Measurements from ENCODE around the gene PSMD13. TPM values are rescaled to one million over a fixed set of nuclear protein-coding genes. Genes with fewer than 3 reads are reported as not detected.

The PSMD13 gene
- total RNA-seq, 1 donor from 2014 or later = 71.9 TPM

DNA sequence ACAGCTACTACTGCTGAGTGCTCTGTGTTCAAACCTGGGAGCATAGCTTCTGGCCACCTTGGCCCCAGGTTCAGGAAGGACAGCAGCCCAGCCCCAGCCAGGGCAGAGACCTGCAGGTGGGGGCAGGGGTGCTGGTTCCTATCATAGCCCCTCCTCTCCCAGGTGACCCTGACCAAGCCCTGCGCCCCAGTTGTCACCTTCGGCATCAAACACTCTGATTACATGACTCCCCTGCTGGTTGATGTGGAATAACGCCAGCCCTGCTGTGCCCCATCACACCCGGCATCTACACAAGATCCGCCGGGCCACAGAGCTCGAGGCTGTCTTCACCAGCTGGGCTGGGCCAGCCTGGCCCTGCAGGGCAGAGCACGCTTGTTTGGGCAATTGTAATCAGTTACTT is 37.0 kb upstream of the PSMD13 start:
- DNase-seq (ENCODE audit: extremely low spot score in 2 of 2) = no peak
- Histone ChIP-seq H3K9me3 (no peaks in the 10 kb centered on the region), H3K4me1 (peaks cover 16% of the 10 kb centered on the region), H3K4me3 (no peak overlapping the region), H3K27me3 (no peaks in the 10 kb centered on the region), H3K27ac (no peak overlapping the region), H3K36me3 (peaks cover 0 to 22% of the 10 kb centered on the region in 2 donors)
- intact Hi-C loops (cut with DNase I) = loop anchor here (5.0 kb wide), 1 partner anchor 168 kb away; the partner anchor contains the start of gene B4GALNT4
- TF ChIP-seq, protein P1, sequence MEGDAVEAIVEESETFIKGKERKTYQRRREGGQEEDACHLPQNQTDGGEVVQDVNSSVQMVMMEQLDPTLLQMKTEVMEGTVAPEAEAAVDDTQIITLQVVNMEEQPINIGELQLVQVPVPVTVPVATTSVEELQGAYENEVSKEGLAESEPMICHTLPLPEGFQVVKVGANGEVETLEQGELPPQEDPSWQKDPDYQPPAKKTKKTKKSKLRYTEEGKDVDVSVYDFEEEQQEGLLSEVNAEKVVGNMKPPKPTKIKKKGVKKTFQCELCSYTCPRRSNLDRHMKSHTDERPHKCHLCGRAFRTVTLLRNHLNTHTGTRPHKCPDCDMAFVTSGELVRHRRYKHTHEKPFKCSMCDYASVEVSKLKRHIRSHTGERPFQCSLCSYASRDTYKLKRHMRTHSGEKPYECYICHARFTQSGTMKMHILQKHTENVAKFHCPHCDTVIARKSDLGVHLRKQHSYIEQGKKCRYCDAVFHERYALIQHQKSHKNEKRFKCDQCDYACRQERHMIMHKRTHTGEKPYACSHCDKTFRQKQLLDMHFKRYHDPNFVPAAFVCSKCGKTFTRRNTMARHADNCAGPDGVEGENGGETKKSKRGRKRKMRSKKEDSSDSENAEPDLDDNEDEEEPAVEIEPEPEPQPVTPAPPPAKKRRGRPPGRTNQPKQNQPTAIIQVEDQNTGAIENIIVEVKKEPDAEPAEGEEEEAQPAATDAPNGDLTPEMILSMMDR (IDR thresholded peaks at IDR 0.05) = no peak
- TF ChIP-seq POLR2A (IDR thresholded peaks at IDR 0.05) (no peak), POLR2AphosphoS5 (IDR thresholded peaks at IDR 0.05; ENCODE audit: insufficient read depth in 1 of 2, low read depth in 1 of 2) (no peak)

DNA sequence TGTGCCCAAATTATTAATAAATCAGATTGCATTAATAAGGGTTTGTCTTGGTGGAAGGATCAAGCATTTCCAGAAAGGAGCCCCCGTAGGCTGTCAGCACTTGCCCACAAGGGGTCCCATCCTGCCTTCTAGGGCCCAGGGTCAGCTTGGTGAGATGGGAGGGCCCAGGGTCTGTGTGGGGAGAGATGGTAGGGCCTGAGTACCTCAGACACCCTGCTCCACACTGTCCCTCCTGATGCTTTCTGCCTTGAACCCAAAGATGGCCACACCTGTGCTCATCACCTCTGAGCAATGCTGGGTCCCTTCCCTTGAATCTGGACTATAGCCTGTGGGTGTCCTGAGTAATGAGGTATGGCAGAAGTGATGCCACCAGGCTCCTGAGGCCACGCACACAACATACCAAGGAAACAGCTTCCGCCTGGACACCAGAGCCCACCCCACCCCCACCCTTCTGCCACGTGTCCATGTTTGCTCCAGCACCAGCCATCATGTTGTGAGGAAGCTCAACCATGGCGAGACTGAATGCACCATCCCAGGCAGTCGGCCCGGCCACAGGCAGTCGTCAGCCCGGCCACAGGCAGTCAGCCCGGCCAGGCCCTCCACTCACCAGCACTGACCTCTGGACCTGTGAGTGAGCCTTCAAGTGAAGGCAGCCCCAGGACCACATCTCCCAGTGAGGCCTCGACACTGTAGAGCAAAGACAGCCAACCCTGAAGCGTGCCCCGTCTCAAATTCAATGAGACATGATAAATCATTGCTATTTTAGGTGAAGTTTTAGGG is 36.4 kb upstream of the PSMD13 start:
- no peak for TF ChIP-seq POLR2A (IDR thresholded peaks at IDR 0.05)
- TF ChIP-seq, protein P1 (IDR thresholded peaks at IDR 0.05) = no peak
- no peak for TF ChIP-seq POLR2AphosphoS5 (IDR thresholded peaks at IDR 0.05; ENCODE audit: insufficient read depth in 1 of 2, low read depth in 1 of 2)
- peaks cover 22% of the 10 kb centered on the region for H3K4me1 ChIP-seq
- no peak overlapping the region for H3K27ac ChIP-seq
- H3K27me3 ChIP-seq = no peaks in the 10 kb centered on the region
- DNase-seq (ENCODE audit: extremely low spot score in 2 of 2) = peak in 1 of 2 donors; percentile 84
- intact Hi-C loops (cut with DNase I) = loop anchor here (5.0 kb wide), 1 partner anchor 167 kb away; the partner anchor contains the start of gene B4GALNT4
- H3K4me3 ChIP-seq = no peak overlapping the region
- peaks cover 0 to 29% of the 10 kb centered on the region in 2 donors for H3K36me3 ChIP-seq
- no peaks in the 10 kb centered on the region for H3K9me3 ChIP-seq

DNA sequence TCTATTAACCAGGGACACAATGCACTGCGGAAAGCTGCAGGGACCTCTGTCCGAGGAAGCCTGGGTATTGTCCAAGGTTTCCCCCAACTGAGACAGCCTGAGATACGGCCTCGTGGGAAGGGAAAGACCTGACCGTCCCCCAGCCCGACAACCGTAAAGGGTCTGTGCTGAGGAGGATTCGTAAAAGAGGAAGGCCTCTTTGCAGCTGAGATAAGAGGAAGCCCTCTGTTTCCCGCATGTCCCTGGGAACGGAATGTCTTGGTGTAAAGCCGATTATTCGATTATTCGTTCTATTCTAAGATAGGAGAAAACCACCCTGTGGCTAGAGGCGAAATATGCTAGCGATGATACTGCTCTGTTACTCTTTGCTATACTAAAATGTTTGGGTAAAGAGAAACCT is 34.8 kb upstream of the PSMD13 start:
- intact Hi-C loops (cut with DNase I) = loop anchor here (5.0 kb wide), 1 partner anchor 165 kb away; the partner anchor contains the start of gene B4GALNT4
- peaks cover 38% of the 10 kb centered on the region for H3K4me1 ChIP-seq
- H3K36me3 ChIP-seq = peaks cover 0 to 29% of the 10 kb centered on the region in 2 donors
- no peaks in the 10 kb centered on the region for H3K9me3 ChIP-seq
- no peak for TF ChIP-seq POLR2A (IDR thresholded peaks at IDR 0.05)
- no peak for TF ChIP-seq POLR2AphosphoS5 (IDR thresholded peaks at IDR 0.05; ENCODE audit: insufficient read depth in 1 of 2, low read depth in 1 of 2)
- TF ChIP-seq, protein P1 (IDR thresholded peaks at IDR 0.05) = no peak
- H3K27ac ChIP-seq = no peak overlapping the region
- DNase-seq (ENCODE audit: extremely low spot score in 2 of 2) = no peak
- H3K27me3 ChIP-seq = no peaks in the 10 kb centered on the region
- H3K4me3 ChIP-seq = no peak overlapping the region

DNA sequence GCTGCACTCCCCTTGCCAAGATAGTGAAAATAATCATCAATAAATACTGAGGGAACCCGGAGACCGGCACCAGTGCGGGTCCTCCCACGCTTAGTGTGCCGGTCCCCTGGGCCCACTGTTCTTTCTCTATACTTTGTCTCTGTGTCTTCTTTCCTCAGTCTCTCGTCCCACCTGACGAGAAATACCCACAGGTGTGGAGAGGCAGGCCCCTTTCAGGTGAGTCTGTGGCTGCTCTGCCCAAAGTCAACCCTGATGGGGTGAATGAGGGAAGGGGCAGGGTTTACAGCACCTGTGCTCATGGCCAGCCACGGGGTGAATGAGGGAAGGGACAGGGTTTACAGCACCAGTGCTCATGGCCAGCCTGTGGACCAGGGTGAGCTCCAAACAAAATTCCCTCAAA is 34.3 kb upstream of the PSMD13 start:
- no peak overlapping the region for H3K4me3 ChIP-seq
- H3K4me1 ChIP-seq = peaks cover 38% of the 10 kb centered on the region
- intact Hi-C loops (cut with DNase I) = loop anchor here (5.0 kb wide), 1 partner anchor 165 kb away; the partner anchor contains the start of gene B4GALNT4
- H3K36me3 ChIP-seq = peaks cover 0 to 29% of the 10 kb centered on the region in 2 donors
- TF ChIP-seq POLR2AphosphoS5 (IDR thresholded peaks at IDR 0.05; ENCODE audit: insufficient read depth in 1 of 2, low read depth in 1 of 2) (no peak), POLR2A (IDR thresholded peaks at IDR 0.05) (no peak)
- TF ChIP-seq, protein P1 (IDR thresholded peaks at IDR 0.05) = no peak
- H3K9me3 ChIP-seq = no peaks in the 10 kb centered on the region
- no peaks in the 10 kb centered on the region for H3K27me3 ChIP-seq
- peak in 1 of 2 donors; percentile 70 for DNase-seq (ENCODE audit: extremely low spot score in 2 of 2)
- H3K27ac ChIP-seq = no peak overlapping the region

All from vagina (tissue), 2 donors.